ENCODE results near the gene ELF4.

GRCh38 chrX:130072345-130072740, 38.0 kb downstream of the ELF4 start:
- TF ChIP-seq IRF2 (CRISPR knock-in tag; IDR thresholded peaks at IDR 0.05; ENCODE audit: borderline replicate concordance, low read depth) (no peak), USF2 (CRISPR knock-in tag; IDR thresholded peaks at IDR 0.05) (no peak), ATF3 (CRISPR knock-in tag; conservative IDR thresholded peaks at IDR 0.05) (no peak), NFE2L1 (CRISPR knock-in tag; IDR thresholded peaks at IDR 0.05) (no peak), CTCF (IDR thresholded peaks at IDR 0.05) (no peak), PRDM15 (CRISPR knock-in tag; IDR thresholded peaks at IDR 0.05) (no peak), MAX (CRISPR knock-in tag; IDR thresholded peaks at IDR 0.05) (no peak)

All from WTC11 (cell line).